H9 (cell line): Measurements from ENCODE around the gene PRDM4. TPM values are rescaled to one million over a fixed set of nuclear protein-coding genes. Genes with fewer than 3 reads are reported as not detected.

Experiments used
- DNase-seq: peaks from one replicate; pipeline ENCODE4 v3.0.0-alpha.2; 2017
- H2AFZ ChIP-seq: one replicate; pipeline ENCODE4 v1.6.1; 2013; ENCODE audit warnings: mild to moderate bottlenecking, low read length, control low read depth, moderate library complexity
- H2AK5ac ChIP-seq: 2 replicates; pipeline ENCODE4 v1.6.1; 2013; ENCODE audit warnings: low read length, control low read depth, mixed read lengths; ENCODE audit not compliant: insufficient read length
- H2BK120ac ChIP-seq: one replicate; pipeline ENCODE4 v1.6.1; 2013; ENCODE audit warnings: low read depth, mild to moderate bottlenecking, low read length, control low read depth, inconsistent platforms; ENCODE audit not compliant: poor library complexity, severe bottlenecking
- H2BK12ac ChIP-seq: 2 replicates; pipeline ENCODE4 v1.6.1; 2013; ENCODE audit warnings: low read length, control low read depth, mixed read lengths, low read depth; ENCODE audit not compliant: insufficient read length
- H2BK15ac ChIP-seq: 2 replicates; pipeline ENCODE4 v1.6.1; 2013; ENCODE audit warnings: low read depth, low read length, control low read depth
- H2BK20ac ChIP-seq: one replicate; pipeline ENCODE4 v1.6.1; 2013; ENCODE audit warnings: low read depth, mild to moderate bottlenecking, low read length, control low read depth, inconsistent platforms; ENCODE audit not compliant: poor library complexity, severe bottlenecking
- H2BK5ac ChIP-seq: 2 replicates; pipeline ENCODE4 v1.6.1; 2013; ENCODE audit warnings: low read length, control low read depth, mixed read lengths; ENCODE audit not compliant: insufficient read length
- H3K14ac ChIP-seq: 2 replicates; pipeline ENCODE4 v1.6.1; 2013; ENCODE audit warnings: low read length, control low read depth; ENCODE audit not compliant: insufficient read depth
- H3K18ac ChIP-seq: 2 replicates; pipeline ENCODE4 v1.6.1; 2013; ENCODE audit warnings: low read depth, mild to moderate bottlenecking, mixed read lengths, low read length, control low read depth; ENCODE audit not compliant: insufficient read length
- H3K23ac ChIP-seq: 2 replicates; pipeline ENCODE4 v1.6.1; 2013; ENCODE audit warnings: low read length, control low read depth, mixed read lengths, low read depth; ENCODE audit not compliant: insufficient read length
- H3K23me2 ChIP-seq: 2 replicates; pipeline ENCODE4 v1.6.1; 2013; ENCODE audit warnings: low read depth, mild to moderate bottlenecking, mixed read lengths, low read length, control low read depth; ENCODE audit not compliant: insufficient read length, poor library complexity, severe bottlenecking
- H3K27ac ChIP-seq: 2 replicates; pipeline ENCODE4 v1.5.1; 2013; ENCODE audit warnings: low read length, control low read depth, mixed read lengths, low read depth; ENCODE audit not compliant: insufficient read length
- H3K27me3 ChIP-seq: 2 replicates; pipeline ENCODE4 v1.6.1; 2013; ENCODE audit warnings: low read length, control low read depth, inconsistent platforms; ENCODE audit not compliant: insufficient read depth
- H3K4ac ChIP-seq: 2 replicates; pipeline ENCODE4 v1.6.1; 2013; ENCODE audit warnings: low read depth, mild to moderate bottlenecking, control low read depth, inconsistent platforms, low read length, moderate library complexity
- H3K4me1 ChIP-seq: 2 replicates; pipeline ENCODE4 v1.6.1; 2013; ENCODE audit warnings: low read length, control low read depth, inconsistent platforms; ENCODE audit not compliant: insufficient read depth
- H3K4me2 ChIP-seq: 2 replicates; pipeline ENCODE4 v1.6.1; 2013; ENCODE audit warnings: low read length, control low read depth, mixed read lengths; ENCODE audit not compliant: insufficient read length, insufficient read depth
- H3K56ac ChIP-seq: 2 replicates; pipeline ENCODE4 v1.6.1; 2013; ENCODE audit warnings: low read depth, mild to moderate bottlenecking, mixed read lengths, low read length, control low read depth; ENCODE audit not compliant: insufficient read length
- H3K79me1 ChIP-seq: 2 replicates; pipeline ENCODE4 v1.6.1; 2013; ENCODE audit warnings: low read depth, mild to moderate bottlenecking, moderate library complexity, low read length, control low read depth, inconsistent platforms; ENCODE audit not compliant: insufficient read depth, poor library complexity, severe bottlenecking
- H3K79me2 ChIP-seq: 2 replicates; pipeline ENCODE4 v1.6.1; 2013; ENCODE audit warnings: low read length, control low read depth, inconsistent platforms; ENCODE audit not compliant: insufficient read depth
- H3K9ac ChIP-seq: 2 replicates; pipeline ENCODE4 v1.6.1; 2013; ENCODE audit warnings: low read length, control low read depth, mixed read lengths; ENCODE audit not compliant: insufficient read length; ENCODE audit errors: extremely low read depth
- H3K9me3 ChIP-seq: one replicate; pipeline ENCODE4 v1.6.1; 2013; ENCODE audit warnings: low read depth, low read length, inconsistent platforms; ENCODE audit not compliant: control insufficient read depth
- H3T11ph ChIP-seq: one replicate; pipeline ENCODE4 v1.6.1; 2013; ENCODE audit warnings: mild to moderate bottlenecking, low read length, control low read depth, inconsistent platforms
- H4K20me1 ChIP-seq: one replicate; pipeline ENCODE4 v1.6.1; 2013; ENCODE audit not compliant: control insufficient read depth, insufficient read length, insufficient read depth
- H4K5ac ChIP-seq: 2 replicates; pipeline ENCODE4 v1.6.1; 2013; ENCODE audit warnings: low read depth, mild to moderate bottlenecking, mixed read lengths, low read length, control low read depth; ENCODE audit not compliant: insufficient read length
- H4K8ac ChIP-seq: replicated peaks from 2 replicates; pipeline ENCODE4 v1.6.1; 2013; ENCODE audit warnings: low read length, control low read depth, mixed read lengths, low read depth; ENCODE audit not compliant: insufficient read length
- H4K91ac ChIP-seq: 2 replicates; pipeline ENCODE4 v1.6.1; 2013; ENCODE audit warnings: low read depth, mild to moderate bottlenecking, moderate library complexity, mixed read lengths, low read length, control low read depth; ENCODE audit not compliant: insufficient read length
- H3K27ac Mint-ChIP-seq, 3 experiments: 2 replicates in 2 of 3; 3 replicates in 1 of 3; pipeline ENCODE4 v1.8.0; 2020 to 2021; ENCODE audit warnings: mixed read lengths in 3 of 3, mild to moderate bottlenecking in 1 of 3, moderate library complexity in 1 of 3
- H3K27me3 Mint-ChIP-seq: 2 replicates; pipeline ENCODE4 v1.8.0; 2021; ENCODE audit warnings: low read depth, mild to moderate bottlenecking, moderate library complexity, mixed read lengths
- H3K36me3 Mint-ChIP-seq, 3 experiments: 2 replicates in 2 of 3; 3 replicates in 1 of 3; pipeline ENCODE4 v1.8.0; 2020 to 2021; ENCODE audit warnings: low read depth in 3 of 3, mixed read lengths in 3 of 3; ENCODE audit not compliant: insufficient read depth in 1 of 3
- H3K4me1 Mint-ChIP-seq, 2 experiments: 2 replicates each; pipeline ENCODE4 v1.8.0; 2020; ENCODE audit warnings: mixed read lengths in 2 of 2
- H3K4me3 Mint-ChIP-seq, 2 experiments: 2 replicates in 1 of 2; 3 replicates in 1 of 2; pipeline ENCODE4 v1.8.0; 2020 to 2021; ENCODE audit warnings: mild to moderate bottlenecking in 2 of 2, mixed read lengths in 2 of 2, moderate library complexity in 1 of 2
- H3K9me3 Mint-ChIP-seq, 2 experiments: 2 replicates in 1 of 2; 3 replicates in 1 of 2; pipeline ENCODE4 v1.8.0; 2020; ENCODE audit warnings: mild to moderate bottlenecking in 2 of 2, mixed read lengths in 2 of 2, moderate library complexity in 1 of 2
- CTCF ChIP-seq: fragments of 200-600 bp; sonication (generic); conservative IDR thresholded peaks from 3 replicates; pipeline ENCODE4 v1.8.0; 2021; ENCODE audit warnings: antibody characterized with exemption, mild to moderate bottlenecking
- WGBS: extraction: QIAGEN DNeasy Blood & Tissue Kit; methylation state at CpG from one replicate; pipeline ENCODE4 v1.1.7; 2013; ENCODE audit warnings: missing lambda C conversion rate, low lambda C conversion rate, mixed read lengths; ENCODE audit not compliant: insufficient read length; ENCODE audit errors: extremely low coverage; 5-methylcytosine and 5-hydroxymethylcytosine counted together
- total RNA-seq: library from RNA; stranded (reverse); gene quantifications from 2 replicates; pipeline ENCODE4 v1.2.1, GENCODE V29; 2021

The PRDM4 gene
- total RNA-seq, 1 experiment from 2014 or later: 24.4 TPM

DNA sequence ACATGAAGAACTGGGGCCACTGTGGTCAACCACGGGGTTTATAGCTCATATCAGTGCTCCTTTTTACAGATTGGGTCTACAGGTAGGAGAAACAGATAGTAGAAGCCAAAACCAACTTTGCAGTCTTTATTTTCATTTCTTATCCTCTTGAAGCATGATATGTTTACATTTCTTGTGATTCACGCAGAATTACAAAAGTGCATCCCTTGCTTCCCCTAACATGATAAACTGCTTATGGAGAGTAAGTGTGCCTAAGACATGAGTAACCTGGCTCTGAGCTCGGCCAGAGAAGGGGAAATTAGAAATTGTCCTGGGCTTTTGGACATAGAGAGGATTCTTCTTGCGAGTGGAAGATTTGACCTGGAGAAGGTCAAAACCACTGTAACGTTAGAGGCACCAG, 56.9 kb downstream of the PRDM4 start:
- H3K9ac ChIP-seq: no peak overlapping the region
- no peak overlapping the region for H3K4me2 ChIP-seq
- H4K91ac ChIP-seq: no peak overlapping the region
- no peaks in the 10 kb centered on the region for H3K4me1 ChIP-seq
- H4K5ac ChIP-seq: no peak overlapping the region
- H2AFZ ChIP-seq: no peak overlapping the region
- H3T11ph ChIP-seq: no peak overlapping the region
- H4K20me1 ChIP-seq: no peaks in the 10 kb centered on the region
- no peaks in the 10 kb centered on the region for H3K79me2 ChIP-seq
- H2BK12ac ChIP-seq: no peak overlapping the region
- H3K18ac ChIP-seq: no peak overlapping the region
- H2BK20ac ChIP-seq: no peak overlapping the region
- Mint-ChIP-seq H3K4me1 (no peaks in the 10 kb centered on the region), H3K36me3 (peaks cover 75 to 94% (median 89%) of the 10 kb centered on the region in 3 experiments), H3K27ac (no peak overlapping the region), H3K4me3 (no peak overlapping the region), H3K27me3 (no peaks in the 10 kb centered on the region), H3K9me3 (peaks cover 12 to 14% of the 10 kb centered on the region in 2 experiments)
- no peak overlapping the region for H2BK15ac ChIP-seq
- H3K27ac ChIP-seq: no peak overlapping the region
- H3K27me3 ChIP-seq: no peaks in the 10 kb centered on the region
- H3K4ac ChIP-seq: no peak overlapping the region
- no peaks in the 10 kb centered on the region for H3K79me1 ChIP-seq
- no CpG with 5 or more reads among the region's 5 CpGs for WGBS
- H2BK5ac ChIP-seq: no peak overlapping the region
- H3K9me3 ChIP-seq: no peaks in the 10 kb centered on the region
- H3K23me2 ChIP-seq: no peaks in the 10 kb centered on the region
- TF ChIP-seq CTCF: no peak
- H3K23ac ChIP-seq: no peak overlapping the region
- H3K14ac ChIP-seq: no peak overlapping the region
- DNase-seq: no peak
- H4K8ac ChIP-seq: no peak overlapping the region
- no peak overlapping the region for H2AK5ac ChIP-seq
- H3K56ac ChIP-seq: no peak overlapping the region
- H2BK120ac ChIP-seq: no peak overlapping the region
